GM23248 (cell line): ENCODE results near the gene TBCC. TPM values are rescaled to one million over a fixed set of nuclear protein-coding genes. Genes with fewer than 3 reads are reported as not detected.
"Not testable (repeated sequence)": the region's sequence is repeated elsewhere in the genome, so short reads cannot be mapped to it uniquely, and the experiment has no call there.

Experiments used
- DNase-seq: peaks from one replicate; pipeline ENCODE4 v3.0.0-alpha.2; 2015
- H2AFZ ChIP-seq: fragments of 200-600 bp; sonication (generic); 2 replicates; pipeline ENCODE4 v1.6.1; 2016; ENCODE audit warnings: antibody characterized with exemption
- H3F3A ChIP-seq: fragments of 200-600 bp; sonication (generic); 2 replicates; pipeline ENCODE4 v1.6.1; 2016; ENCODE audit warnings: mild to moderate bottlenecking, antibody characterized with exemption, mixed run types; ENCODE audit not compliant: insufficient read depth
- H3K27ac ChIP-seq: fragments of 200-600 bp; sonication (generic); 2 replicates; pipeline ENCODE4 v1.5.1; 2016; ENCODE audit warnings: mild to moderate bottlenecking
- H3K27me3 ChIP-seq: fragments of 200-600 bp; sonication (generic); replicated peaks from 2 replicates; pipeline ENCODE4 v1.6.1; 2016; ENCODE audit warnings: mild to moderate bottlenecking; ENCODE audit not compliant: insufficient read depth
- H3K36me3 ChIP-seq: fragments of 200-600 bp; sonication (generic); 2 replicates; pipeline ENCODE4 v1.6.1; 2016; ENCODE audit warnings: low read depth, mild to moderate bottlenecking
- H3K4me1 ChIP-seq: fragments of 200-600 bp; sonication (generic); 2 replicates; pipeline ENCODE4 v1.6.1; 2016; ENCODE audit warnings: mild to moderate bottlenecking; ENCODE audit not compliant: insufficient read depth
- H3K4me2 ChIP-seq: fragments of 200-600 bp; sonication (generic); one replicate; pipeline ENCODE4 v1.6.1; 2016; ENCODE audit warnings: mild to moderate bottlenecking; ENCODE audit not compliant: unreplicated experiment
- H3K4me3 ChIP-seq: fragments of 200-600 bp; sonication (generic); 2 replicates; pipeline ENCODE4 v1.5.1; 2016; ENCODE audit warnings: mild to moderate bottlenecking
- H3K79me2 ChIP-seq: fragments of 200-600 bp; sonication (generic); 2 replicates; pipeline ENCODE4 v1.6.1; 2016; ENCODE audit warnings: mild to moderate bottlenecking; ENCODE audit not compliant: insufficient read depth
- H3K9ac ChIP-seq: fragments of 200-600 bp; sonication (generic); 2 replicates; pipeline ENCODE4 v1.6.1; 2016; ENCODE audit warnings: mild to moderate bottlenecking
- H3K9me2 ChIP-seq: fragments of 200-600 bp; sonication (generic); 2 replicates; pipeline ENCODE4 v1.6.1; 2016; ENCODE audit warnings: mixed run types, mild to moderate bottlenecking, moderate library complexity; ENCODE audit not compliant: insufficient read depth
- H3K9me3 ChIP-seq: fragments of 200-600 bp; sonication (generic); one replicate; pipeline ENCODE4 v1.6.1; 2017; ENCODE audit warnings: low read depth
- H4K20me1 ChIP-seq: fragments of 200-600 bp; sonication (generic); 2 replicates; pipeline ENCODE4 v1.6.0; 2016; ENCODE audit not compliant: insufficient read depth
- EZH2 ChIP-seq: fragments of 200-600 bp; sonication (generic); IDR thresholded peaks from 2 replicates; pipeline ENCODE4 v1.6.1; 2018; ENCODE audit warnings: antibody characterized with exemption, mild to moderate bottlenecking; ENCODE audit not compliant: insufficient read depth, poor library complexity, severe bottlenecking
- EZH2phosphoT487 ChIP-seq: fragments of 200-600 bp; sonication (generic); IDR thresholded peaks from 2 replicates; pipeline ENCODE4 v1.6.1; 2018; ENCODE audit warnings: antibody characterized with exemption, moderate library complexity, mild to moderate bottlenecking, low read depth; ENCODE audit not compliant: insufficient read depth
- WGBS, 2 experiments: methylation state at CpG; one replicate each; pipeline ENCODE4 v1.1.6; 2015 to 2017; ENCODE audit warnings: low lambda C conversion rate in 2 of 2, low coverage in 1 of 2; ENCODE audit errors: missing lambda C conversion rate in 2 of 2; 5-methylcytosine and 5-hydroxymethylcytosine counted together
- in situ Hi-C: fragments of 300-500 bp; cut with MboI; formaldehyde crosslinking; loops from 2 replicates; pipeline ENCODE4 v1.15.0; 2020
- polyA plus RNA-seq: library from polyadenylated mRNA; unstranded; fragments of >200 nt; fragmentation: Nextera tagmentation; extraction: Ambion mirVana; gene quantifications from 2 replicates; pipeline ENCODE4 v1.2.1, GENCODE V29; 2016
- total RNA-seq: library from RNA; depleted of rRNA; stranded (reverse); fragments of >200 nt; shearing (Covaris generic); gene quantifications from 2 replicates; pipeline ENCODE4 v1.2.3, GENCODE V29; 2014

The TBCC gene
- total and polyA plus RNA-seq, 2 experiments from 2014 or later, result 35.0 to 36.9 TPM

- Histone ChIP-seq H3F3A (peaks cover 30% of the 10 kb centered on the region; the same call in 1 of the 2 replicates), H3K4me3 (peak overlapping the region; percentile 82), H3K9me2 (no peaks in the 10 kb centered on the region), H3K9me3 (no peaks in the 10 kb centered on the region), H3K9ac (peak overlapping the region; percentile 99), H3K4me1 (peaks cover 30% of the 10 kb centered on the region), H2AFZ (no peak overlapping the region), H3K36me3 (no peaks in the 10 kb centered on the region), H3K27me3 (no peaks in the 10 kb centered on the region), H4K20me1 (no peaks in the 10 kb centered on the region), H3K79me2 (peaks cover 47% of the 10 kb centered on the region), H3K4me2 (peak overlapping the region; percentile 81), H3K27ac (peak overlapping the region; percentile 96)
- in situ Hi-C loops, result no loop called here
- DNase-seq, result no peak
- 5% methylated on average over 4 of the region's 4 CpGs for WGBS, 2 experiments
- TF ChIP-seq EZH2, result no peak
- TF ChIP-seq EZH2phosphoT487, result no peak
Observed at GRCh38 chr6:42781546-42781795, 35.6 kb upstream of the TBCC start.

- no peaks in the 10 kb centered on the region for H3K9me2 ChIP-seq
- peaks cover 16% of the 10 kb centered on the region for H3K4me1 ChIP-seq
- WGBS, 2 experiments, result 90 to 91% methylated on average over 6 of the region's 6 CpGs
- no peak for DNase-seq
- H4K20me1 ChIP-seq, result no peaks in the 10 kb centered on the region
- TF ChIP-seq EZH2phosphoT487, result no peak
- TF ChIP-seq EZH2, result no peak
- H3K27me3 ChIP-seq, result no peaks in the 10 kb centered on the region
- no peak overlapping the region for H2AFZ ChIP-seq
- H3K4me3 ChIP-seq, result no peak overlapping the region
- H3K9me3 ChIP-seq, result no peaks in the 10 kb centered on the region
- H3K9ac ChIP-seq, result no peak overlapping the region
- H3F3A ChIP-seq, result peaks cover 20% of the 10 kb centered on the region; the same call in 1 of the 2 replicates
- H3K4me2 ChIP-seq, result no peak overlapping the region
- H3K79me2 ChIP-seq, result peaks cover 27% of the 10 kb centered on the region
- H3K27ac ChIP-seq, result no peak overlapping the region
- no peaks in the 10 kb centered on the region for H3K36me3 ChIP-seq
- in situ Hi-C loops, result no loop called here
Observed at GRCh38 chr6:42779521-42779920, 33.6 kb upstream of the TBCC start.

GRCh38 chr6:42778122-42778521 lies 32.2 kb upstream of the TBCC start:
- no peak overlapping the region for H2AFZ ChIP-seq
- no peaks in the 10 kb centered on the region for H3K36me3 ChIP-seq
- no peaks in the 10 kb centered on the region for H3K9me3 ChIP-seq
- H3K9ac ChIP-seq, result no peak overlapping the region
- no peak for DNase-seq
- peaks cover 15% of the 10 kb centered on the region for H3K79me2 ChIP-seq
- no peaks in the 10 kb centered on the region for H3K27me3 ChIP-seq
- H3K27ac ChIP-seq, result no peak overlapping the region
- WGBS, 2 experiments, result 50 to 53% methylated on average over 2 of the region's 2 CpGs
- TF ChIP-seq EZH2phosphoT487 (no peak), EZH2 (no peak)
- H3K9me2 ChIP-seq, result no peaks in the 10 kb centered on the region
- in situ Hi-C loops, result no loop called here
- H3F3A ChIP-seq, result peaks cover 14% of the 10 kb centered on the region; the same call in 1 of the 2 replicates
- H3K4me3 ChIP-seq, result no peak overlapping the region
- H4K20me1 ChIP-seq, result no peaks in the 10 kb centered on the region
- peaks cover 16% of the 10 kb centered on the region; the same call in 1 of the 2 replicates for H3K4me1 ChIP-seq
- peak overlapping the region; percentile 19 for H3K4me2 ChIP-seq

- H3K9ac ChIP-seq, result no peak overlapping the region
- peaks cover 14% of the 10 kb centered on the region; the same call in 1 of the 2 replicates for H3F3A ChIP-seq
- H3K9me2 ChIP-seq, result no peaks in the 10 kb centered on the region
- H3K36me3 ChIP-seq, result no peaks in the 10 kb centered on the region
- no peak overlapping the region for H3K4me3 ChIP-seq
- WGBS, 2 experiments, result 68% methylated on average over 2 of the region's 2 CpGs
- H3K9me3 ChIP-seq, result no peaks in the 10 kb centered on the region
- H3K4me1 ChIP-seq, result peaks cover 16% of the 10 kb centered on the region; the same call in 1 of the 2 replicates
- TF ChIP-seq EZH2, result no peak
- peak; percentile 50 for DNase-seq
- H2AFZ ChIP-seq, result 0 out of 2 replicates have a peak overlapping the region, but pooled peaks have one; percentile 6
- H4K20me1 ChIP-seq, result no peaks in the 10 kb centered on the region
- H3K27ac ChIP-seq, result 0 out of 2 replicates have a peak overlapping the region, but pooled peaks have one; percentile 1
- in situ Hi-C loops, result no loop called here
- peaks cover 15% of the 10 kb centered on the region for H3K79me2 ChIP-seq
- H3K4me2 ChIP-seq, result peak overlapping the region; percentile 19
- H3K27me3 ChIP-seq, result no peaks in the 10 kb centered on the region
Observed at GRCh38 chr6:42777126-42777822, 31.4 kb upstream of the TBCC start.

GRCh38 chr6:42774821-42775487 lies 29.1 kb upstream of the TBCC start:
- H4K20me1 ChIP-seq, H3K4me2 ChIP-seq, H3K9me2 ChIP-seq, H3K4me3 ChIP-seq, H3F3A ChIP-seq, H3K9ac ChIP-seq, H3K27ac ChIP-seq, DNase-seq, in situ Hi-C loops, H3K36me3 ChIP-seq, H3K9me3 ChIP-seq, H2AFZ ChIP-seq, H3K4me1 ChIP-seq, H3K79me2 ChIP-seq, H3K27me3 ChIP-seq: not testable (repeated sequence)
- 90 to 98% methylated on average over 10 of the region's 10 CpGs for WGBS, 2 experiments
